IMR-90 (cell line): Measurements from ENCODE around the gene SLC25A51. TPM values are rescaled to one million over a fixed set of nuclear protein-coding genes. Genes with fewer than 3 reads are reported as not detected.

Experiments
- ATAC-seq: fragments of 200-7000 bp; cut with Tn5 transposase; 2 replicates; pipeline ENCODE4 v1.9.1; 2020; ENCODE audit warnings: low read depth, mild to moderate bottlenecking, moderate library complexity
- BruUV-seq: library from RNA; stranded (reverse); fragments of 400-500 nt; replicated peaks from 2 replicates; lab custom pipeline; 2021; lab: Mats Ljungman, UMichigan
- CTCF ChIA-PET: fragments of 300-600 bp; formaldehyde crosslinking; extraction: SDS; loops from one replicate; lab custom pipeline; 2021; ENCODE audit warnings: antibody characterized with exemption; lab: Yijun Ruan, JAX
- POLR2A ChIA-PET: fragments of 300-600 bp; sonication (Branson Sonifier 250); formaldehyde crosslinking; loops from one replicate; lab custom pipeline; 2022; ENCODE audit warnings: antibody characterized with exemption; ENCODE audit not compliant: unreplicated experiment; lab: Charles Lee
- DNase-seq: peaks from one replicate; pipeline ENCODE4 v3.0.0; 2013
- H2AFZ ChIP-seq: replicated peaks from 2 replicates; pipeline ENCODE3; 2013; ENCODE audit warnings: low read length, mild to moderate bottlenecking; ENCODE audit not compliant: poor library complexity
- H2AK5ac ChIP-seq: 2 replicates; pipeline ENCODE4 v1.6.1; 2013; ENCODE audit warnings: low read depth, low read length, inconsistent platforms
- H2AK9ac ChIP-seq: replicated peaks from 2 replicates; pipeline ENCODE3; 2013; ENCODE audit warnings: mild to moderate bottlenecking, low read depth, low read length, moderate library complexity; ENCODE audit not compliant: poor library complexity
- H2BK120ac ChIP-seq: 2 replicates; pipeline ENCODE4 v1.6.1; 2013; ENCODE audit warnings: low read depth, low read length, inconsistent platforms
- H2BK15ac ChIP-seq: 3 replicates; pipeline ENCODE4 v1.6.1; 2013; ENCODE audit warnings: low read depth, low read length, inconsistent platforms
- H2BK20ac ChIP-seq: 2 replicates; pipeline ENCODE4 v1.6.1; 2013; ENCODE audit warnings: low read depth, mild to moderate bottlenecking, inconsistent platforms, low read length, moderate library complexity
- H2BK5ac ChIP-seq: 2 replicates; pipeline ENCODE4 v1.6.1; 2013; ENCODE audit warnings: mild to moderate bottlenecking, low read depth, low read length, inconsistent platforms; ENCODE audit not compliant: poor library complexity, severe bottlenecking
- H3K14ac ChIP-seq: replicated peaks from 2 replicates; pipeline ENCODE4 v1.6.1; 2013; ENCODE audit warnings: low read depth, low read length, inconsistent platforms
- H3K18ac ChIP-seq: 2 replicates; pipeline ENCODE4 v1.6.1; 2013; ENCODE audit warnings: low read depth, low read length, control low read depth
- H3K23ac ChIP-seq: 2 replicates; pipeline ENCODE4 v1.6.1; 2013; ENCODE audit warnings: low read depth, low read length, inconsistent platforms
- H3K27ac ChIP-seq: 2 replicates; pipeline ENCODE4 v1.5.1; 2013; ENCODE audit warnings: mild to moderate bottlenecking, control low read depth, low read length; ENCODE audit not compliant: insufficient read depth
- H3K27me3 ChIP-seq: 2 replicates; pipeline ENCODE4 v1.6.1; 2013; ENCODE audit warnings: low read length; ENCODE audit not compliant: control insufficient read depth, insufficient read depth
- H3K36me3 ChIP-seq: 2 replicates; pipeline ENCODE4 v1.6.1; 2013; ENCODE audit warnings: low read length, mixed read lengths; ENCODE audit not compliant: control insufficient read depth, insufficient read depth
- H3K4ac ChIP-seq: 2 replicates; pipeline ENCODE4 v1.6.1; 2013; ENCODE audit warnings: low read depth, low read length, inconsistent platforms
- H3K4me1 ChIP-seq: 2 replicates; pipeline ENCODE4 v1.6.1; 2013; ENCODE audit warnings: low read length, mixed read lengths; ENCODE audit not compliant: control insufficient read depth, insufficient read depth
- H3K4me2 ChIP-seq: 2 replicates; pipeline ENCODE4 v1.6.1; 2013; ENCODE audit warnings: low read depth, mild to moderate bottlenecking, control low read depth, low read length, moderate library complexity
- H3K4me3 ChIP-seq: 2 replicates; pipeline ENCODE4 v1.5.1; 2013; ENCODE audit warnings: low read depth, mild to moderate bottlenecking, control low read depth, low read length, moderate library complexity; ENCODE audit not compliant: insufficient read depth
- H3K56ac ChIP-seq: 2 replicates; pipeline ENCODE4 v1.6.1; 2013; ENCODE audit warnings: low read length, inconsistent platforms; ENCODE audit not compliant: insufficient read depth; ENCODE audit errors: extremely low read depth
- H3K79me1 ChIP-seq, 2 experiments: 2 replicates each; pipeline ENCODE4 v1.6.1; 2013; ENCODE audit warnings: low read length in 2 of 2, inconsistent platforms in 1 of 2, low read depth in 1 of 2
- H3K9ac ChIP-seq: 2 replicates; pipeline ENCODE4 v1.6.1; 2013; ENCODE audit warnings: low read depth, low read length, control low read depth
- H3K9me1 ChIP-seq: 2 replicates; pipeline ENCODE4 v1.6.1; 2013; ENCODE audit warnings: low read length, inconsistent platforms; ENCODE audit not compliant: insufficient read depth
- H3K9me3 ChIP-seq: 2 replicates; pipeline ENCODE4 v1.6.1; 2013; ENCODE audit warnings: low read length; ENCODE audit not compliant: control insufficient read depth, insufficient read depth
- H4K20me1 ChIP-seq: 2 replicates; pipeline ENCODE4 v1.6.1; 2013; ENCODE audit warnings: low read length, inconsistent platforms; ENCODE audit not compliant: insufficient read depth
- H4K5ac ChIP-seq: 2 replicates; pipeline ENCODE4 v1.6.1; 2013; ENCODE audit warnings: mild to moderate bottlenecking, low read depth, low read length, control low read depth
- H4K8ac ChIP-seq, 2 experiments: 2 replicates each; pipeline ENCODE4 v1.6.1; 2013; ENCODE audit warnings: low read depth in 2 of 2, low read length in 2 of 2, control low read depth in 1 of 2, inconsistent platforms in 1 of 2
- H4K91ac ChIP-seq: 2 replicates; pipeline ENCODE4 v1.6.1; 2013; ENCODE audit warnings: low read depth, low read length, inconsistent platforms; ENCODE audit not compliant: insufficient read depth
- MXI1 ChIP-seq: IDR thresholded peaks from 2 replicates; pipeline ENCODE4 v1.6.1; 2012; ENCODE audit warnings: low read depth, mild to moderate bottlenecking, low read length, moderate library complexity, borderline replicate concordance
- NFE2L2 ChIP-seq: fragments of 150-350 bp; IDR thresholded peaks from 2 replicates; pipeline ENCODE4 v1.6.1; 2016; ENCODE audit warnings: low read depth, mild to moderate bottlenecking, low read length
- SMC3 ChIP-seq: fragments of 150-350 bp; IDR thresholded peaks from 2 replicates; pipeline ENCODE4 v1.6.1; 2016; ENCODE audit warnings: low read depth, mild to moderate bottlenecking, antibody characterized with exemption, low read length, moderate library complexity
- WGBS, 2 experiments: methylation state at CpG; one replicate each; pipeline versions ENCODE4 v1.1.5 to v1.1.7; 2013; ENCODE audit warnings: missing lambda C conversion rate in 2 of 2; ENCODE audit not compliant: insufficient read length in 1 of 2; ENCODE audit errors: extremely low coverage in 2 of 2; 5-methylcytosine and 5-hydroxymethylcytosine counted together
- dilution Hi-C: fragments of 300-500 bp; cut with HindIII; formaldehyde crosslinking; loops from one replicate; pipeline ENCODE4 v1.14.3; 2018; ENCODE audit warnings: low sequenced_read_pairs; ENCODE audit not compliant: unreplicated experiment
- in situ Hi-C: fragments of 300-500 bp; cut with MboI; formaldehyde crosslinking; loops from 3 replicates; pipeline ENCODE4 v1.14.3; 2019; ENCODE audit warnings: low sequenced_read_pairs, inconsistent platforms, mixed read lengths
- intact Hi-C: fragments of 100-400 bp; cut with micrococcal nuclease; formaldehyde crosslinking; loops from 2 replicates; pipeline ENCODE4 v1.10.0; 2022
- polyA plus RNA-seq, 3 experiments: library from polyadenylated mRNA; depleted of rRNA; stranded (reverse); fragments of >200 nt; gene quantifications; 2 replicates each; pipeline ENCODE4 v1.2.3, GENCODE V29; 2012; ENCODE audit warnings: low replicate concordance in 1 of 3
- total RNA-seq: library from RNA; depleted of rRNA; stranded (reverse); fragments of >200 nt; gene quantifications from 2 replicates; pipeline ENCODE4 v1.2.3, GENCODE V29; 2012
- TF ChIP-seq, protein P1 (sequence below): conservative IDR thresholded peaks from 2 replicates; pipeline ENCODE4 v1.5.1; 2012; ENCODE audit warnings: mild to moderate bottlenecking, low read depth, low read length, improper control_type of control experiment
- TF ChIP-seq, protein P2 (sequence below): fragments of 150-350 bp; IDR thresholded peaks from 2 replicates; pipeline ENCODE4 v1.6.1; 2017; ENCODE audit warnings: mild to moderate bottlenecking, antibody characterized with exemption, low read length, low read depth

SLC25A51 gene
- total and polyA plus RNA-seq, 2 of the 4 experiments (the other 2 are of a cell fraction): 14.1 to 81.6 TPM

DNA sequence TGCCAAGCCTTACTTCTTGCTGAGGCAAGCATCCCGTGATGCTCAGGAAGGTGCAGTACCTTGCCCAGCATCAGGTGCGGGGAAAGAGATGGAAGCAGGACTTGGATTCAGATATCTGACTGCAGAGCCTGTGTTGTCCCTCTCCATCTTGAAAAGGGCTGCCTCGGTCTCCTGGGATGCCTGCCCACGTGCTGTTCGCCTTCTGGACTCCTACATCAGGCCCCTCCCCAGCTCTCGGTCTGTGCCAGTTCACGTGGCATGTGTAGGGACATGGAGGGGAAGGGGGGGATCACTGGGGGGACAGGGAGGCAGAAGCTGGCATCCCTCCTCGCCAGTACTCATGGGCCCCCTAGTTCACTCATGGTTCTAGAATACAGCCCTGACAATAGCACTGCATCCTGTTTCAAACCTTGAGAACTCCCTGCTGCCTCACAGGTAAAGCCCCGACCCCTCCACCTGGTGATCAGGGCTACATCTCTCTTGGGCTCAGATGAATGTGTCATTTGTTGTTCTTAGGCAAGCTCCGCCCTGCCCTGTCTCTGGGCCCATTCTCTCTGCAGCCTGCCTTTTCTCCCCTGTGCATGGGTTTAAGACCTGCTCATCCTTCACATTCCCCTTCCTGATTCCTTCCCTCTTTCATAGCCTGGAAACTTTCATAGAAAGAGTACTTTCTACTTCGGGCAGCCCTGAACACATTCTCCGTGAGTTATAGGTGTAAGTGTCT lies 38.9 kb upstream of the SLC25A51 start:
- in situ Hi-C loops (no loop called here), intact Hi-C loops (no loop called here), dilution Hi-C loops (loop anchor here (25.0 kb wide), 1 partner anchor 120 kb away; the partner anchor contains the start of gene SHB)
- Histone ChIP-seq H2AK5ac (peak overlapping the region; percentile 87), H4K8ac (peak overlapping the region; percentile 42 to 65; a peak in 3 of 4 replicates), H3K18ac (peak overlapping the region; percentile 56), H2BK20ac (peak overlapping the region; percentile 89), H4K20me1 (peaks cover 17% of the 10 kb centered on the region; the same call in 1 of the 2 replicates), H3K9ac (peak overlapping the region; percentile 31; the same call in 1 of the 2 replicates), H3K4me2 (no peak overlapping the region), H2AK9ac (peak overlapping the region; percentile 89), H3K4me3 (no peak overlapping the region), H3K23ac (peak overlapping the region; percentile 63), H4K91ac (peak overlapping the region; percentile 93), H3K27ac (peak overlapping the region; percentile 81), H3K79me1 (peaks cover 79 to 95% of the 10 kb centered on the region in 2 experiments), H2BK5ac (peak overlapping the region; percentile 79), H2BK120ac (peak overlapping the region; percentile 79), H2AFZ (peak overlapping the region; percentile 35), H2BK15ac (peak overlapping the region; percentile 57; the same call in 2 of the 3 replicates), H3K9me1 (peaks cover 72% of the 10 kb centered on the region), H3K36me3 (peaks cover 43% of the 10 kb centered on the region), H3K4me1 (peaks cover 55% of the 10 kb centered on the region), H4K5ac (peak overlapping the region; percentile 58; the same call in 1 of the 2 replicates), H3K9me3 (no peaks in the 10 kb centered on the region), H3K27me3 (no peaks in the 10 kb centered on the region), H3K56ac (peak overlapping the region; percentile 51; the same call in 1 of the 2 replicates), H3K14ac (peak overlapping the region; percentile 87), H3K4ac (peak overlapping the region; percentile 85)
- DNase-seq (no peak), ATAC-seq (no peak)
- BruUV-seq: no TSS peak
- ChIA-PET CTCF (interaction anchor here (0.5 kb wide), 1 partner anchor 434 kb away, joined by 6 read pairs; no protein-coding TSS in a partner anchor), POLR2A (no interaction called here)
- TF ChIP-seq NFE2L2 (no peak), SMC3 (no peak), MXI1 (no peak)
- TF ChIP-seq, protein P1, sequence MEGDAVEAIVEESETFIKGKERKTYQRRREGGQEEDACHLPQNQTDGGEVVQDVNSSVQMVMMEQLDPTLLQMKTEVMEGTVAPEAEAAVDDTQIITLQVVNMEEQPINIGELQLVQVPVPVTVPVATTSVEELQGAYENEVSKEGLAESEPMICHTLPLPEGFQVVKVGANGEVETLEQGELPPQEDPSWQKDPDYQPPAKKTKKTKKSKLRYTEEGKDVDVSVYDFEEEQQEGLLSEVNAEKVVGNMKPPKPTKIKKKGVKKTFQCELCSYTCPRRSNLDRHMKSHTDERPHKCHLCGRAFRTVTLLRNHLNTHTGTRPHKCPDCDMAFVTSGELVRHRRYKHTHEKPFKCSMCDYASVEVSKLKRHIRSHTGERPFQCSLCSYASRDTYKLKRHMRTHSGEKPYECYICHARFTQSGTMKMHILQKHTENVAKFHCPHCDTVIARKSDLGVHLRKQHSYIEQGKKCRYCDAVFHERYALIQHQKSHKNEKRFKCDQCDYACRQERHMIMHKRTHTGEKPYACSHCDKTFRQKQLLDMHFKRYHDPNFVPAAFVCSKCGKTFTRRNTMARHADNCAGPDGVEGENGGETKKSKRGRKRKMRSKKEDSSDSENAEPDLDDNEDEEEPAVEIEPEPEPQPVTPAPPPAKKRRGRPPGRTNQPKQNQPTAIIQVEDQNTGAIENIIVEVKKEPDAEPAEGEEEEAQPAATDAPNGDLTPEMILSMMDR: no peak
- TF ChIP-seq, protein P2, sequence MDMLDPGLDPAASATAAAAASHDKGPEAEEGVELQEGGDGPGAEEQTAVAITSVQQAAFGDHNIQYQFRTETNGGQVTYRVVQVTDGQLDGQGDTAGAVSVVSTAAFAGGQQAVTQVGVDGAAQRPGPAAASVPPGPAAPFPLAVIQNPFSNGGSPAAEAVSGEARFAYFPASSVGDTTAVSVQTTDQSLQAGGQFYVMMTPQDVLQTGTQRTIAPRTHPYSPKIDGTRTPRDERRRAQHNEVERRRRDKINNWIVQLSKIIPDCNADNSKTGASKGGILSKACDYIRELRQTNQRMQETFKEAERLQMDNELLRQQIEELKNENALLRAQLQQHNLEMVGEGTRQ: no peak
- WGBS, 2 experiments: 94% methylated on average over 2 of the region's 12 CpGs; no CpG with 5 or more reads in 1 of the 2 experiments
